Liver (tissue), 9 donors: ENCODE data around the gene SAV1. TPM values are rescaled to one million over a fixed set of nuclear protein-coding genes. Genes with fewer than 3 reads are reported as not detected.
A peak's percentile ranks its signal among the peaks of the same experiment; 100 is the strongest.

Experiments used
- DNase-seq: peaks from one replicate; pipeline ENCODE4 v3.0.0-alpha.2; 2017; ENCODE audit warnings: low spot score
- H3K27ac ChIP-seq, 2 donors: one replicate each; pipeline ENCODE4 v1.7.0; 2013; ENCODE audit warnings: inconsistent platforms in 2 of 2, low read length in 2 of 2, control low read depth in 1 of 2, low read depth in 1 of 2, mild to moderate bottlenecking in 1 of 2
- H3K27me3 ChIP-seq, 4 donors: one replicate each; pipeline versions ENCODE4 v1.6.1 to v1.7.0; 2013; ENCODE audit warnings: low read length in 3 of 4, inconsistent platforms in 1 of 4, mild to moderate bottlenecking in 1 of 4, moderate library complexity in 1 of 4; ENCODE audit not compliant: control insufficient read depth in 4 of 4, insufficient read depth in 4 of 4
- H3K36me3 ChIP-seq, 4 donors: one replicate each; pipeline versions ENCODE4 v1.6.1 to v1.7.0; 2013; ENCODE audit warnings: low read length in 3 of 4, mild to moderate bottlenecking in 3 of 4, low read depth in 1 of 4, moderate library complexity in 1 of 4; ENCODE audit not compliant: control insufficient read depth in 4 of 4, insufficient read depth in 3 of 4
- H3K4me1 ChIP-seq, 4 donors: one replicate each; pipeline versions ENCODE4 v1.6.1 to v1.7.0; 2013; ENCODE audit warnings: low read length in 3 of 4, mild to moderate bottlenecking in 3 of 4, moderate library complexity in 1 of 4; ENCODE audit not compliant: control insufficient read depth in 4 of 4, insufficient read depth in 4 of 4
- H3K4me3 ChIP-seq, 3 donors: one replicate each; pipeline versions ENCODE4 v1.6.1 to v1.7.0; 2013; ENCODE audit warnings: low read length in 3 of 3, control low read depth in 1 of 3, low read depth in 1 of 3, mild to moderate bottlenecking in 1 of 3
- H3K9ac ChIP-seq, 2 donors: one replicate each; pipeline ENCODE4 v1.7.0; 2013; ENCODE audit warnings: low read length in 2 of 2, mild to moderate bottlenecking in 2 of 2, moderate library complexity in 2 of 2, control low read depth in 1 of 2, low read depth in 1 of 2
- H3K9me3 ChIP-seq, 4 donors: one replicate each; pipeline versions ENCODE4 v1.6.1 to v1.7.0; 2013; ENCODE audit warnings: low read length in 3 of 4; ENCODE audit not compliant: control insufficient read depth in 4 of 4
- EGR1 ChIP-seq, 2 donors: IDR thresholded peaks; 2 replicates each; pipeline ENCODE4 v1.6.1; 2016 to 2018; ENCODE audit warnings: antibody characterized with exemption in 2 of 2, low read depth in 2 of 2
- FOXA1 ChIP-seq: IDR thresholded peaks from 2 replicates; pipeline ENCODE4 v1.6.1; 2016; ENCODE audit warnings: antibody characterized with exemption
- FOXA2 ChIP-seq: IDR thresholded peaks from 2 replicates; pipeline ENCODE4 v1.6.1; 2016; ENCODE audit warnings: antibody characterized with exemption
- GABPA ChIP-seq, 2 donors: IDR thresholded peaks in 1 of 2; conservative IDR thresholded peaks in 1 of 2; 2 replicates each; pipeline ENCODE4 v1.6.1; 2016; ENCODE audit warnings: antibody characterized with exemption in 2 of 2, mild to moderate bottlenecking in 1 of 2, moderate library complexity in 1 of 2
- HNF4A ChIP-seq, 2 donors: conservative IDR thresholded peaks; 2 replicates each; pipeline ENCODE4 v1.6.1; 2016; ENCODE audit warnings: antibody characterized with exemption in 2 of 2, mild to moderate bottlenecking in 2 of 2
- HNF4G ChIP-seq: IDR thresholded peaks from 2 replicates; pipeline ENCODE4 v1.6.1; 2016; ENCODE audit warnings: antibody characterized with exemption
- JUND ChIP-seq, 2 donors: IDR thresholded peaks; 2 replicates each; pipeline ENCODE4 v1.6.1; 2016; ENCODE audit warnings: antibody characterized with exemption in 2 of 2
- NR2F2 ChIP-seq: IDR thresholded peaks from 2 replicates; pipeline ENCODE4 v1.6.1; 2016; ENCODE audit warnings: antibody characterized with exemption
- RAD21 ChIP-seq, 2 donors: IDR thresholded peaks; 2 replicates each; pipeline ENCODE4 v1.6.1; 2016; ENCODE audit warnings: antibody characterized with exemption in 2 of 2, mild to moderate bottlenecking in 2 of 2
- REST ChIP-seq: IDR thresholded peaks from 2 replicates; pipeline ENCODE4 v1.6.1; 2016; ENCODE audit warnings: antibody characterized with exemption, mild to moderate bottlenecking
- RXRA ChIP-seq, 2 donors: IDR thresholded peaks; 2 replicates each; pipeline ENCODE4 v1.6.1; 2017 to 2018; ENCODE audit warnings: antibody characterized with exemption in 2 of 2, mild to moderate bottlenecking in 1 of 2
- SP1 ChIP-seq: IDR thresholded peaks from 2 replicates; pipeline ENCODE4 v1.6.1; 2018; ENCODE audit warnings: antibody characterized with exemption, mild to moderate bottlenecking
- TAF1 ChIP-seq: conservative IDR thresholded peaks from 2 replicates; pipeline ENCODE4 v1.6.1; 2016; ENCODE audit warnings: antibody characterized with exemption, mild to moderate bottlenecking
- YY1 ChIP-seq: IDR thresholded peaks from 2 replicates; pipeline ENCODE4 v1.6.1; 2016; ENCODE audit warnings: antibody characterized with exemption, mild to moderate bottlenecking
- ZBTB33 ChIP-seq: IDR thresholded peaks from 2 replicates; pipeline ENCODE4 v1.6.1; 2016; ENCODE audit warnings: antibody characterized with exemption
- WGBS: extraction: QIAGEN DNeasy Blood & Tissue Kit; methylation state at CpG from one replicate; pipeline ENCODE4 v1.1.7; 2013; 5-methylcytosine and 5-hydroxymethylcytosine counted together
- polyA plus RNA-seq, 2 donors: library from polyadenylated mRNA; stranded (reverse) in 1 of 2; unstranded in 1 of 2; fragments of 200-250 nt in 1 of 2; fragments of >200 nt in 1 of 2; fragmentation: Nextera tagmentation in 1 of 2; extraction: Ambion mirVana in 1 of 2; gene quantifications; one replicate each; pipeline versions ENCODE4 v1.2.1 to v1.2.3, GENCODE V29; 2013 to 2015
- total RNA-seq, 2 donors: library from RNA; depleted of rRNA; stranded (reverse); fragments of >200 nt; gene quantifications; one replicate each; pipeline ENCODE4 v1.2.3, GENCODE V29; 2014
- TF ChIP-seq, protein P1 (sequence below): IDR thresholded peaks from 2 replicates; pipeline ENCODE4 v1.6.1; 2016; ENCODE audit warnings: antibody characterized with exemption
- TF ChIP-seq, protein P2 (sequence below): IDR thresholded peaks from 2 replicates; pipeline ENCODE4 v1.6.1; 2016; ENCODE audit warnings: antibody characterized with exemption
- TF ChIP-seq, protein P3 (sequence below): fragments of 150-350 bp; IDR thresholded peaks from 2 replicates; pipeline ENCODE4 v1.5.1; 2017; ENCODE audit warnings: improper control_type of control experiment, low read depth, low read length; ENCODE audit not compliant: missing input control
- donor health status: healthy.
- donor health status: healthy.
- donor health status: healthy.
- donor health status: healthy.
- donor health status: healthy.

The SAV1 gene
- total and polyA plus RNA-seq, 4 donors = 4.9 to 14.0 (median 7.9) TPM

GRCh38 chr14:50605766-50606165 lies 62.3 kb downstream of the SAV1 start:
- Histone ChIP-seq H3K36me3 (no peaks in the 10 kb centered on the region), H3K4me3 (no peak overlapping the region), H3K27ac (no peak overlapping the region), H3K9ac (no peak overlapping the region), H3K27me3 (no peaks in the 10 kb centered on the region), H3K9me3 (no peaks in the 10 kb centered on the region), H3K4me1 (no peaks in the 10 kb centered on the region)
- TF ChIP-seq NR2F2 = peak; percentile 8
- TF ChIP-seq, protein P1, sequence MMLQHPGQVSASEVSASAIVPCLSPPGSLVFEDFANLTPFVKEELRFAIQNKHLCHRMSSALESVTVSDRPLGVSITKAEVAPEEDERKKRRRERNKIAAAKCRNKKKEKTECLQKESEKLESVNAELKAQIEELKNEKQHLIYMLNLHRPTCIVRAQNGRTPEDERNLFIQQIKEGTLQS = no peak
- TF ChIP-seq, protein P2, sequence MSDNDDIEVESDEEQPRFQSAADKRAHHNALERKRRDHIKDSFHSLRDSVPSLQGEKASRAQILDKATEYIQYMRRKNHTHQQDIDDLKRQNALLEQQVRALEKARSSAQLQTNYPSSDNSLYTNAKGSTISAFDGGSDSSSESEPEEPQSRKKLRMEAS = no peak
- TF ChIP-seq, protein P3, sequence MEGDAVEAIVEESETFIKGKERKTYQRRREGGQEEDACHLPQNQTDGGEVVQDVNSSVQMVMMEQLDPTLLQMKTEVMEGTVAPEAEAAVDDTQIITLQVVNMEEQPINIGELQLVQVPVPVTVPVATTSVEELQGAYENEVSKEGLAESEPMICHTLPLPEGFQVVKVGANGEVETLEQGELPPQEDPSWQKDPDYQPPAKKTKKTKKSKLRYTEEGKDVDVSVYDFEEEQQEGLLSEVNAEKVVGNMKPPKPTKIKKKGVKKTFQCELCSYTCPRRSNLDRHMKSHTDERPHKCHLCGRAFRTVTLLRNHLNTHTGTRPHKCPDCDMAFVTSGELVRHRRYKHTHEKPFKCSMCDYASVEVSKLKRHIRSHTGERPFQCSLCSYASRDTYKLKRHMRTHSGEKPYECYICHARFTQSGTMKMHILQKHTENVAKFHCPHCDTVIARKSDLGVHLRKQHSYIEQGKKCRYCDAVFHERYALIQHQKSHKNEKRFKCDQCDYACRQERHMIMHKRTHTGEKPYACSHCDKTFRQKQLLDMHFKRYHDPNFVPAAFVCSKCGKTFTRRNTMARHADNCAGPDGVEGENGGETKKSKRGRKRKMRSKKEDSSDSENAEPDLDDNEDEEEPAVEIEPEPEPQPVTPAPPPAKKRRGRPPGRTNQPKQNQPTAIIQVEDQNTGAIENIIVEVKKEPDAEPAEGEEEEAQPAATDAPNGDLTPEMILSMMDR = no peak
- TF ChIP-seq YY1 = no peak
- no peak for TF ChIP-seq FOXA1
- TF ChIP-seq FOXA2 = no peak
- WGBS = 1% methylated on average over 1 of the region's 1 CpG
- DNase-seq = no peak

- Histone ChIP-seq H3K9me3 (no peaks in the 10 kb centered on the region), H3K4me3 (no peak overlapping the region), H3K9ac (no peak overlapping the region), H3K4me1 (peaks cover 0 to 8% (median 4%) of the 10 kb centered on the region in 4 donors), H3K27ac (no peak overlapping the region), H3K27me3 (no peaks in the 10 kb centered on the region), H3K36me3 (no peaks in the 10 kb centered on the region)
- TF ChIP-seq YY1 (no peak), GABPA (IDR thresholded peaks at IDR 0.05 in 1 of 2, conservative IDR thresholded peaks at IDR 0.05 in 1 of 2) (no peak), NR2F2 (no peak), FOXA1 (no peak), REST (no peak), RAD21 (IDR thresholded peaks at IDR 0.05) (no peak), RXRA (IDR thresholded peaks at IDR 0.05) (no peak), JUND (IDR thresholded peaks at IDR 0.05) (no peak), FOXA2 (no peak), HNF4A (conservative IDR thresholded peaks at IDR 0.05) (no peak), TAF1 (no peak), ZBTB33 (no peak), SP1 (no peak), EGR1 (IDR thresholded peaks at IDR 0.05; ENCODE audit: low read depth in 2 of 2) (no peak), HNF4G (no peak)
- TF ChIP-seq, protein P3 = no peak
- TF ChIP-seq, protein P2 = no peak
- TF ChIP-seq, protein P1 = no peak
- 77% methylated on average over 2 of the region's 2 CpGs for WGBS
- DNase-seq = no peak
Observed at GRCh38 chr14:50603565-50603964, 64.5 kb downstream of the SAV1 start.
